OCI-LY1 (cell line): Measurements from ENCODE around the gene OR10J1.

Experiments
- H2AFZ ChIP-seq: fragments of 200-600 bp; sonication (generic), shearing (Covaris generic); 2 replicates; pipeline ENCODE4 v1.6.0; 2014; ENCODE audit warnings: antibody characterized with exemption, mild to moderate bottlenecking, low read length
- H3F3A ChIP-seq: fragments of 200-600 bp; sonication (generic), shearing (Covaris generic); 2 replicates; pipeline ENCODE4 v1.6.0; 2014; ENCODE audit warnings: mild to moderate bottlenecking, antibody characterized with exemption, low read length, moderate library complexity; ENCODE audit not compliant: insufficient read depth
- H3K27ac ChIP-seq: fragments of 200-600 bp; sonication (generic); 2 replicates; pipeline ENCODE4 v1.5.1; 2014; ENCODE audit warnings: low read length, mixed run types, mild to moderate bottlenecking, low read depth; ENCODE audit not compliant: poor library complexity, severe bottlenecking
- H3K27me3 ChIP-seq: fragments of 200-600 bp; sonication (generic); 2 replicates; pipeline ENCODE4 v1.6.0; 2014; ENCODE audit warnings: antibody characterized with exemption, mild to moderate bottlenecking, low read length, moderate library complexity; ENCODE audit not compliant: insufficient read depth
- H3K36me3 ChIP-seq: fragments of 200-600 bp; sonication (generic); 2 replicates; pipeline ENCODE4 v1.6.1; 2014; ENCODE audit warnings: mild to moderate bottlenecking, antibody characterized with exemption, low read length, moderate library complexity, mixed read lengths; ENCODE audit not compliant: insufficient read depth
- H3K4me1 ChIP-seq: fragments of 200-600 bp; sonication (generic); 2 replicates; pipeline ENCODE4 v1.5.1; 2014; ENCODE audit warnings: mild to moderate bottlenecking, low read length, moderate library complexity; ENCODE audit not compliant: insufficient read depth, severe bottlenecking
- H3K4me2 ChIP-seq: fragments of 200-600 bp; sonication (generic), shearing (Covaris generic); 2 replicates; pipeline ENCODE4 v1.6.1; 2014; ENCODE audit warnings: low read length
- H3K4me3 ChIP-seq: fragments of 200-600 bp; sonication (generic); 2 replicates; pipeline ENCODE4 v1.5.1; 2014; ENCODE audit warnings: low read length, low read depth, mild to moderate bottlenecking, mixed read lengths; ENCODE audit not compliant: poor library complexity, severe bottlenecking
- H3K79me2 ChIP-seq: fragments of 200-600 bp; shearing (Covaris generic); 2 replicates; pipeline ENCODE4 v1.6.1; 2016; ENCODE audit warnings: mixed run types, low read length, mixed read lengths; ENCODE audit not compliant: insufficient read depth
- H3K9ac ChIP-seq: fragments of 200-600 bp; sonication (generic), shearing (Covaris generic); 2 replicates; pipeline ENCODE4 v1.6.1; 2014; ENCODE audit warnings: mild to moderate bottlenecking, low read length, mixed read lengths
- H3K9me2 ChIP-seq: fragments of 200-600 bp; sonication (generic), shearing (Covaris generic); 2 replicates; pipeline ENCODE4 v1.6.1; 2014; ENCODE audit warnings: low read depth, mild to moderate bottlenecking, low read length, mixed read lengths
- H3K9me3 ChIP-seq: fragments of 200-600 bp; shearing (Covaris generic); 2 replicates; pipeline ENCODE4 v1.6.1; 2014; ENCODE audit warnings: low read length, mixed read lengths
- H4K20me1 ChIP-seq: fragments of 200-600 bp; sonication (generic), shearing (Covaris generic); 2 replicates; pipeline ENCODE4 v1.6.0; 2016; ENCODE audit warnings: mild to moderate bottlenecking, low read length; ENCODE audit not compliant: insufficient read depth
- CTCF ChIP-seq: fragments of 200-600 bp; sonication (generic), shearing (Covaris generic); IDR thresholded peaks from 2 replicates; pipeline ENCODE4 v1.5.1; 2017; ENCODE audit warnings: mild to moderate bottlenecking, antibody characterized with exemption, low read length, moderate library complexity, mixed read lengths
- EZH2 ChIP-seq: fragments of 200-600 bp; sonication (generic), shearing (Covaris generic); IDR thresholded peaks from 2 replicates; pipeline ENCODE4 v1.8.0; 2017; ENCODE audit warnings: borderline replicate concordance, mixed run types, mild to moderate bottlenecking, antibody characterized with exemption, low read length, moderate library complexity, mixed read lengths

The OR10J1 gene

DNA sequence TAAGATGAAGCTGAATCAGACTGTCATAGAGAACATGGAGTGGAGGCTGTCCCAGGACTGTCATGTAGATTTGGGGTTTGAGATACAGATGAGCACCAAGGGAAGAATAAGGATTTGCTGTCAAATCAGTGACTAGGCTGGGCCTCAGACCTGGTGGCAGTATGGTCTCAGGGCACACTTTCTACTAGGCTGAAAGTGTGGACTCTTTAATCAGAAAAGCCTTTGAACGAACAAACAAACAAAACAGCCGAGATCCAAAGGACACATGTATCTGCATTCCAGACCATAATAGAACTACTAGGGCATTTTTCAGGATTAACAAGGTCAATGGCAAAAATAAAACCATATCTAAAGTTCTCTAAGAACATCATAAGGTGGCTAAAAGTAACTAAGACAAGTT lies 2.9 kb downstream of the OR10J1 start:
- Histone ChIP-seq H3K9me2 (no peaks in the 10 kb centered on the region), H3K4me1 (no peaks in the 10 kb centered on the region), H3K79me2 (no peaks in the 10 kb centered on the region), H3K4me3 (no peak overlapping the region), H3K27ac (no peak overlapping the region), H2AFZ (no peak overlapping the region), H3K36me3 (no peaks in the 10 kb centered on the region), H3K9ac (no peak overlapping the region), H3K27me3 (no peaks in the 10 kb centered on the region), H3F3A (no peaks in the 10 kb centered on the region), H3K4me2 (no peak overlapping the region), H4K20me1 (no peaks in the 10 kb centered on the region), H3K9me3 (no peaks in the 10 kb centered on the region)
- TF ChIP-seq EZH2 = no peak
- TF ChIP-seq CTCF = no peak

DNA sequence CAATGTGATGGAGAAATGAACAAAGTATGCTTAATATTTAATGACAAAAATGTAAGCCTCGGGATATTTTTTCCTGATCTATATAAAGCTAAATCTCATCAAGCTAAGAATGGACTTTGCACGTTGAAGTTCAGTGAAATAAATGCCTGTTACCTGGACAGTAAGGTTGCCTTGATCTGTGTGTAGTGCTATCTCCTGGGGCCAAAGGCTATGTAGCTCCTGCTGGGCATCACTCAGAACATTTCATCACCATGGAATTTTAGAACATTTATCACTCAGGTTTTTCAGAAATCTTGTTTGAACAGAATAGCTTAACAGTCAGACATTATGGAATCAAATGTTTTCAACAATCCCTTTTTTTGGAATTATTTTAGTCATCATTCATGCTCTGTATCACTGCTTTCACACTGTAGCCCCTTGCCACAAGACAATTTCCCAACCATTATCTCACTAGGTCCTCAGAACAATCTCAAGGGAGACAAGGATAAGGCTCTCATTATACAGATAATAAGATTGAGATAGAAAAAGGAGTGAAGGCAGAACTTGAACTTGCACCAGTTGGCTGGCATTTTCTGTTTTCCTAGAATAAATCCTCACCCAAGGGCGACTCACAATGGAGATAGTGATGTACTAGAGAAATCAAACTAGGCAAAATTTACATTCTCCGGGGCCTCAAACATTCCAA lies 3.7 kb downstream of the OR10J1 start:
- H3K9me3 ChIP-seq = no peaks in the 10 kb centered on the region
- H3K4me1 ChIP-seq = no peaks in the 10 kb centered on the region
- H3K9ac ChIP-seq = no peak overlapping the region
- H3F3A ChIP-seq = no peaks in the 10 kb centered on the region
- no peaks in the 10 kb centered on the region for H3K9me2 ChIP-seq
- H2AFZ ChIP-seq = no peak overlapping the region
- H3K36me3 ChIP-seq = no peaks in the 10 kb centered on the region
- no peaks in the 10 kb centered on the region for H4K20me1 ChIP-seq
- no peaks in the 10 kb centered on the region for H3K79me2 ChIP-seq
- no peak overlapping the region for H3K27ac ChIP-seq
- TF ChIP-seq CTCF = no peak
- H3K4me2 ChIP-seq = no peak overlapping the region
- no peak overlapping the region for H3K4me3 ChIP-seq
- H3K27me3 ChIP-seq = no peaks in the 10 kb centered on the region

GRCh38 chr1:159444511-159444910 lies 5.0 kb downstream of the OR10J1 start:
- H4K20me1 ChIP-seq = no peaks in the 10 kb centered on the region
- H3K27ac ChIP-seq = no peak overlapping the region
- no peaks in the 10 kb centered on the region for H3K9me2 ChIP-seq
- H3K9ac ChIP-seq = no peak overlapping the region
- no peaks in the 10 kb centered on the region for H3K4me1 ChIP-seq
- no peaks in the 10 kb centered on the region for H3K36me3 ChIP-seq
- TF ChIP-seq CTCF (no peak), EZH2 (no peak)
- H3K4me2 ChIP-seq = no peak overlapping the region
- H3F3A ChIP-seq = no peaks in the 10 kb centered on the region
- H2AFZ ChIP-seq = no peak overlapping the region
- H3K9me3 ChIP-seq = no peaks in the 10 kb centered on the region
- no peaks in the 10 kb centered on the region for H3K79me2 ChIP-seq
- H3K27me3 ChIP-seq = no peaks in the 10 kb centered on the region
- H3K4me3 ChIP-seq = no peak overlapping the region
